ENCODE results near the gene GNB1L. TPM values are rescaled to one million over a fixed set of nuclear protein-coding genes. Genes with fewer than 3 reads are reported as not detected.

The GNB1L gene
- polyA plus RNA-seq, 1 donor, result 4.2 TPM

GRCh38 chr22:19751497-19752245 is 103.0 kb downstream of the GNB1L start:
- DNase-seq, result no peak

- no peak for DNase-seq
Observed at GRCh38 chr22:19750507-19751490, 103.9 kb downstream of the GNB1L start.

- DNase-seq, result no peak
Observed at GRCh38 chr22:19749876-19750275, 104.8 kb downstream of the GNB1L start.

GRCh38 chr22:19748991-19749664 is 105.5 kb downstream of the GNB1L start:
- DNase-seq, result no peak

- DNase-seq, result no peak
Observed at GRCh38 chr22:19748139-19748538, 106.5 kb downstream of the GNB1L start.

- no peak for DNase-seq
Observed at GRCh38 chr22:19747551-19747950, 107.1 kb downstream of the GNB1L start.

- no peak for DNase-seq
Observed at GRCh38 chr22:19746726-19747125, 107.9 kb downstream of the GNB1L start.

- DNase-seq, result no peak
Observed at GRCh38 chr22:19745155-19746101, 109.2 kb downstream of the GNB1L start.

- no peak for DNase-seq
Observed at GRCh38 chr22:19744350-19745006, 110.2 kb downstream of the GNB1L start.

GRCh38 chr22:19743651-19744050 is 111.0 kb downstream of the GNB1L start:
- DNase-seq, result no peak

- DNase-seq, result no peak
Observed at GRCh38 chr22:19743081-19743480, 111.6 kb downstream of the GNB1L start.

GRCh38 chr22:19742160-19743066 is 112.3 kb downstream of the GNB1L start:
- no peak for DNase-seq

- DNase-seq, result no peak
Observed at GRCh38 chr22:19741053-19741452, 113.6 kb downstream of the GNB1L start.

- DNase-seq, result no peak
Observed at GRCh38 chr22:19740586-19740985, 114.1 kb downstream of the GNB1L start.

GRCh38 chr22:19739911-19740449 is 114.7 kb downstream of the GNB1L start:
- no peak for DNase-seq

- no peak for DNase-seq
Observed at GRCh38 chr22:19739448-19739895, 115.2 kb downstream of the GNB1L start.

- DNase-seq, result no peak
Observed at GRCh38 chr22:19738664-19739447, 115.8 kb downstream of the GNB1L start.

Measured in left kidney (tissue), 2 donors.